Small intestine (tissue), 7 donors: Measurements from ENCODE around the gene TCF4. TPM values are rescaled to one million over a fixed set of nuclear protein-coding genes. Genes with fewer than 3 reads are reported as not detected.

Source experiments
- DNase-seq, 2 donors: peaks; one replicate each; pipeline versions ENCODE4 v3.0.0 to v3.0.0-alpha.2; 2013
- FAIRE-seq: peaks from 2 replicates; lab custom pipeline; 2012; peaks lifted over from hg19 to GRCh38; lab: Jason Lieb, UNC
- H3K27ac ChIP-seq, 3 donors: one replicate each; pipeline ENCODE4 v1.5.1; 2013; ENCODE audit warnings: low read length in 2 of 3, mild to moderate bottlenecking in 2 of 3, control low read depth in 1 of 3, inconsistent platforms in 1 of 3, low read depth in 1 of 3, moderate library complexity in 1 of 3
- H3K27me3 ChIP-seq, 3 donors: one replicate each; pipeline ENCODE4 v1.6.1; 2013; ENCODE audit warnings: low read length in 3 of 3, inconsistent platforms in 1 of 3; ENCODE audit not compliant: control insufficient read depth in 3 of 3, insufficient read depth in 3 of 3
- H3K36me3 ChIP-seq, 3 donors: one replicate each; pipeline ENCODE4 v1.6.1; 2013; ENCODE audit warnings: low read length in 3 of 3, inconsistent platforms in 1 of 3, low read depth in 1 of 3, mild to moderate bottlenecking in 1 of 3, moderate library complexity in 1 of 3; ENCODE audit not compliant: control insufficient read depth in 3 of 3, insufficient read depth in 2 of 3
- H3K4me1 ChIP-seq, 3 donors: one replicate each; pipeline ENCODE4 v1.6.1; 2013; ENCODE audit warnings: low read length in 2 of 3, inconsistent platforms in 1 of 3, low read depth in 1 of 3, mild to moderate bottlenecking in 1 of 3, moderate library complexity in 1 of 3; ENCODE audit not compliant: control insufficient read depth in 3 of 3, insufficient read depth in 2 of 3
- H3K4me3 ChIP-seq, 3 donors: one replicate each; pipeline ENCODE4 v1.5.1; 2013; ENCODE audit warnings: low read length in 3 of 3, control low read depth in 1 of 3, inconsistent platforms in 1 of 3, low read depth in 1 of 3, mild to moderate bottlenecking in 1 of 3, moderate library complexity in 1 of 3
- H3K9me3 ChIP-seq, 2 donors: one replicate each; pipeline ENCODE4 v1.6.1; 2013; ENCODE audit warnings: low read depth in 1 of 2, low read length in 1 of 2; ENCODE audit not compliant: control insufficient read depth in 2 of 2, insufficient read depth in 1 of 2
- WGBS, 3 donors: extraction: QIAGEN DNeasy Blood & Tissue Kit; methylation state at CpG; one replicate each; pipeline ENCODE4 v1.1.7; 2013; 5-methylcytosine and 5-hydroxymethylcytosine counted together
- polyA plus RNA-seq, 4 donors: library from polyadenylated mRNA; stranded (reverse) in 3 of 4; unstranded in 1 of 4; fragments of 200-250 nt in 3 of 4; fragments of 120-200 nt in 1 of 4; gene quantifications; one replicate each; pipeline versions ENCODE4 v1.2.1 to v1.2.3, GENCODE V29; 2013
- donor health status: healthy with polysubstance abuse.
- donor health status: control.
- donor health status: control.
- donor health status: Bipolar disorder and iron deficiency.
- donor health status: healthy.

Gene TCF4
- polyA plus RNA-seq, 4 donors = 0.67 to 23.7 (median 11.5) TPM

DNA sequence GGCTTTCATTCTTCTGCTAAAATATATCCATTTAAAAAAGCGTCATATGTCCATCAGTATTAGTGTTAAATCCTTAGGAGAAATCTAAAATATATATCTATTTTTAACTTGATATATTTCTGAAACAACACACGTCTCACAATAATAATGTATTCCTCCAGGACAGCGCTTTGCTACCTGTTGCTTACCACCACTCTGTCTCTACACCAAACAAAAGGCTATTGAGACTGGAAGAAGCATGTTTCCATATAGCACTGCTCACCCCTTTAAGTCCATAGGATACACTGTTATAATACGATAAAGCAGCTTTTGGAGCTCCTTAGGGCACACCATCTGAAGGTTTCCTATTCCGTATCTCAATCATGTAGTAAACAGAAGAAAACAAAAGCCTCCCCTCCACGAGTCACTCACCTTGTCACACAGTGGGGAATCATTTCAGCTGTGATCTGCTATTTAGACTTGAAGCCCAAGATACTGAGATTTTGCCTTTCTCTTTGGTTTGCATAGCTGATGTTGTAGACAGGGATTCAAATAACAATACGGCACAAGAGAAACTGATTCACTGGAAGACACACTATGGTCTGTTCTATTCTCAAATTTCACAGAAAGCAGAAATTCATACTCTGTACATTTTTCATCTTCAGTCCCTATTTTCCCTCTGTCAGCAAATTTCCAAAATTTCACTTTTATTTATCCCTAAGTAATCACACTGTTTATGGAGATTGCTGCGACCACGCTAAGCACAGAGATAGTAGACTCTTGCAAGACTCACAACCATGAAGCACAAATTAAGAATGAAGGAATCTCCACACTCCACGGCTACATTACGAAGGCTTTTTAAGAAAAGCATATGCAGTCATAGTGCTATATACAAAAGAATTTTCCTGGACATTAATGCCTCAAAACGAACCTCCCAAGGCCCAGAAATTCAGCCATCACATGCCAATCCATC lies 187.1 kb downstream of the TCF4 start:
- WGBS, 3 donors = 55 to 80% (median 71%) methylated on average over 12 of the region's 12 CpGs
- no peak for FAIRE-seq

DNA sequence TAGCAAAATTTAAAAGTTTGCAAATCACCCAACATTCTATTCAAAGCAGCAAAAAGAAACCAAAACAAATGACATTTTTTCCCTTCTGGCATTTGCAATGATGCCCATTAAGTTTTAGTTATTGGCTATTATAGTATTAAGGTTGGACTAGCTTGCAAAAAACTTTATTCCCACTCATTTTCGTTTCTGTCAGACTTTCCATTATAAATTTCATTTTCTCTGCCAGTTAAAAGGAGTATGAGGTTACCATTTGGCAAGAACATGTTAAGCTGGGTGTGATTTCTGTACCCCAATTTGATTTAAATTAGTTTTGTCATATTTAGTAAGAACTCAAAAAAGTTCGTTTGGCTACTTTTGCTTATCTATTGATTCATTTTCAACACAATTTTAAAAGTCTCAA lies 187.9 kb downstream of the TCF4 start:
- H3K4me1 ChIP-seq = peaks cover 0 to 6% (median 5%) of the 10 kb centered on the region in 3 donors
- no peaks in the 10 kb centered on the region for H3K27me3 ChIP-seq
- no peak overlapping the region for H3K27ac ChIP-seq
- FAIRE-seq (no peak), DNase-seq (no peak)
- H3K36me3 ChIP-seq = no peaks in the 10 kb centered on the region
- H3K9me3 ChIP-seq = no peaks in the 10 kb centered on the region
- no peak overlapping the region for H3K4me3 ChIP-seq
- 47 to 58% (median 50%) methylated on average over 2 of the region's 2 CpGs for WGBS, 3 donors

More for the DNA sequence above, 187.1 kb downstream of the TCF4 start:
- peaks cover 0 to 6% (median 5%) of the 10 kb centered on the region in 3 donors for H3K4me1 ChIP-seq
- no peaks in the 10 kb centered on the region for H3K36me3 ChIP-seq
- H3K9me3 ChIP-seq = no peaks in the 10 kb centered on the region
- DNase-seq = no peak
- H3K27ac ChIP-seq = peak overlapping the region in 2 of 3 donors; percentile 74 to 85
- no peaks in the 10 kb centered on the region for H3K27me3 ChIP-seq
- peak overlapping the region in 1 of 3 donors; percentile 11 for H3K4me3 ChIP-seq

DNA sequence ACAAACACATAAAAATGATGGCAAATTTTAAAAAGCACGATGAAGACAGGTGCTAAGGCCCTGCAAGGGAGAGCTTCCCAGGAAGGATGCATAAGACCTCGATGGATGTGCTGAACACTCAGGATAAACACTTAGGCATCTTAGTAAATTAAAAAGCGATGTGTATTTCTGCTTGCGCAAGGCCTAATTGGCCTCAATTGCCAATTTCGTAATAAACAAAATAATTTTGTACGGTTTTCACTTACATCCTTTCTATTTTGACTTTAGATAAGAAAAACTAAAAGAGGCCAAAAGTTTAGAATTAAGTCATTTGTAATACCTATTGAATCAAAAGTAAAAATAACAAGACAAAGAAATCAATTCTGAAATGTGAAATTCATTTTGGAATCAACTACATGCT lies 189.1 kb downstream of the TCF4 start:
- Histone ChIP-seq H3K36me3 (no peaks in the 10 kb centered on the region), H3K9me3 (no peaks in the 10 kb centered on the region), H3K4me3 (no peak overlapping the region), H3K27me3 (no peaks in the 10 kb centered on the region), H3K4me1 (peaks cover 0 to 6% (median 5%) of the 10 kb centered on the region in 3 donors), H3K27ac (no peak overlapping the region)
- FAIRE-seq (no peak), DNase-seq (no peak)
- 76 to 86% (median 80%) methylated on average over 6 of the region's 6 CpGs for WGBS, 3 donors

DNA sequence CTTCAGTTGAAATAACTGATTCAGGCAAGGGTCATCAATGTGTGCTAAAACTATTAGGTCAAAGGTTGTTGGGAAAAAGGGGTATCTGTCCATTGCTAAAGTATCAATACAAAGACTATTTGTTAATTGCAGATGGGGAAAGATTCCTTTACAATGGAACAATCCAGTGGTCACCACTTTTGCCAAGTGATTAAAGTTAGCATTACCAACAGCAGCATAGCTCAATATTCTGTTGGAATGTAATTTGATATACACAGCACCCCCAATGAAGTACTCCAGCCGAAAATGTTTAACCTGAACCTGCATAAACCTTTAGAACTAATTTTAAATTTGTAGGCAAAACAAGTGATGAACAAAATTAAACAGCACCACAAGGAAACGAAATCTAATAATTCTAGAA lies 191.0 kb downstream of the TCF4 start:
- peaks cover 0 to 4% (median 0%) of the 10 kb centered on the region in 3 donors for H3K4me1 ChIP-seq
- no peak overlapping the region for H3K27ac ChIP-seq
- H3K9me3 ChIP-seq = no peaks in the 10 kb centered on the region
- DNase-seq (no peak), FAIRE-seq (no peak)
- no peak overlapping the region for H3K4me3 ChIP-seq
- H3K27me3 ChIP-seq = no peaks in the 10 kb centered on the region
- WGBS, 3 donors = 25 to 58% (median 57%) methylated on average over 2 of the region's 2 CpGs
- H3K36me3 ChIP-seq = no peaks in the 10 kb centered on the region

DNA sequence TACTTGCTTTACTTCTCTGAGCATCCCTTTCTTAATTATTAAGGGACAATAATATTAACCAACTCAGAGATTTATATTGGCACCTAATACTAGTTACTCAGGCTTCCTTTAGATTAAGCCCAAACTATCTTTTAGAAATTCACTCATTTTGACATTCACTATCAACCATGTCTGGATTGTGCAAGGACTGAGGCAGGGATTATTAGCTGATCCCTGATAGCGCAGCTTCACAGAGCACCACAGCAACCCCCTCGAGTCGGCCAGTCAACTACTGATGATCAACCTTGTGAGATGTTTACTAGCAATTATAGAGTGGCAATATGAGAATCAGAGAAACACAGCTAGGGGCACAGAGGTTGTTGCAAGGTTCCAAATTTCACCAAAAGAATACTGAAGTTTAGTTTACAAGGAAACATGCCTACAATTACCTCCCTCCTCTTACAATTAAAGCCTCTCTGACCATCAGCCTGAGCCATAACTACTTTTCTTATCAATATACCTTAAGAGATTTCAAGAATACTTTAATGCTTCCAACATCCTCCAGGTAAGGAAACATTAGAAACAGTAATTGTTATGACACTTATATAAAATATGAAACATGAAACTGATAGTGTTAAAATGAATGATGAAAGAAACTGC lies 191.6 kb downstream of the TCF4 start:
- no peaks in the 10 kb centered on the region for H3K36me3 ChIP-seq
- no peak overlapping the region for H3K4me3 ChIP-seq
- 70 to 81% (median 80%) methylated on average over 3 of the region's 3 CpGs for WGBS, 3 donors
- FAIRE-seq = no peak
- H3K27me3 ChIP-seq = no peaks in the 10 kb centered on the region
- H3K9me3 ChIP-seq = no peaks in the 10 kb centered on the region
- no peak for DNase-seq
- no peak overlapping the region for H3K27ac ChIP-seq
- H3K4me1 ChIP-seq = peaks cover 0 to 3% (median 0%) of the 10 kb centered on the region in 3 donors

DNA sequence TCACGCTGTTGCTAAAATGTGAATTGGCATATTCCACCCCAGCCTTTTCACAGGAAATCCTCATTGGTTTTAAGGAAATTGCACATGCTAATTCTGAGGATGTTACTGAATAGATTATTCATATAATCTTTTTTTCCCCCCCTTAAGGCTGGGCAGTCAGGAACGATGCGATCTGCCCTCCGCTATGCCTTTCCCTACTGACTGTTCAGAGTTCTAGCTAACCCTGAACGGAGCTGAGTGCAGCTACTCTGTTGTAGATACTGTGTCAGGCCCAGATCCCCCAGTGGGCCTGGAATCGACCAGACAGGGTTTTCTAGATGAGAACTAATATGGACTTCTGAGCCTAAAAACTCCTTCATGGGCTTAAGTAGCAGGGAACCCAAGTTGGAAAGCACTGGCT lies 192.2 kb downstream of the TCF4 start:
- FAIRE-seq = no peak
- WGBS, 3 donors = 81 to 83% (median 81%) methylated on average over 6 of the region's 6 CpGs
- H3K36me3 ChIP-seq = no peaks in the 10 kb centered on the region
- DNase-seq = no peak
- H3K4me1 ChIP-seq = peaks cover 0 to 3% (median 0%) of the 10 kb centered on the region in 3 donors
- no peak overlapping the region for H3K27ac ChIP-seq
- no peaks in the 10 kb centered on the region for H3K27me3 ChIP-seq
- H3K4me3 ChIP-seq = no peak overlapping the region
- no peaks in the 10 kb centered on the region for H3K9me3 ChIP-seq

DNA sequence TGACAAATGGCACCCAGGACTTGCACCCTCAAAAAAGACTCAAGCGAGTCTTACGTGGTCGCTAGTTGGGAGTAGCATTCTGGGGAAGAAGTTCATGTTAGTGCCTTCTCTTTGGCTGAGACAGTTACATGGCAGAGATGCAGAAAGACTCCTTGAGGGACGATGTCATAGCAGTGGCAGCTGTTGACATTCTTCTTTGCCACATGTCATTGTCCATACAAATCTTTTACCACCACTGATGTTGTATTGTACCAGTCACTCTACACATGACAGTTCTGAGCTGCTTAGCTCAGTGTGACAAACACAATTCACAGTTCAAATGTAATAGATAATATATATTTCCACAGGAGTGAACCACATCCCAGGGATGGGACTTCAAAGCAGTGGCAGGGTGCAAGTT lies 197.1 kb downstream of the TCF4 start:
- Histone ChIP-seq H3K9me3 (no peaks in the 10 kb centered on the region), H3K27me3 (no peaks in the 10 kb centered on the region), H3K4me1 (no peaks in the 10 kb centered on the region), H3K4me3 (no peak overlapping the region), H3K36me3 (peaks cover 0 to 3% (median 0%) of the 10 kb centered on the region in 3 donors), H3K27ac (no peak overlapping the region)
- FAIRE-seq = no peak
- 88 to 97% (median 91%) methylated on average over 4 of the region's 4 CpGs for WGBS, 3 donors
- DNase-seq = no peak

DNA sequence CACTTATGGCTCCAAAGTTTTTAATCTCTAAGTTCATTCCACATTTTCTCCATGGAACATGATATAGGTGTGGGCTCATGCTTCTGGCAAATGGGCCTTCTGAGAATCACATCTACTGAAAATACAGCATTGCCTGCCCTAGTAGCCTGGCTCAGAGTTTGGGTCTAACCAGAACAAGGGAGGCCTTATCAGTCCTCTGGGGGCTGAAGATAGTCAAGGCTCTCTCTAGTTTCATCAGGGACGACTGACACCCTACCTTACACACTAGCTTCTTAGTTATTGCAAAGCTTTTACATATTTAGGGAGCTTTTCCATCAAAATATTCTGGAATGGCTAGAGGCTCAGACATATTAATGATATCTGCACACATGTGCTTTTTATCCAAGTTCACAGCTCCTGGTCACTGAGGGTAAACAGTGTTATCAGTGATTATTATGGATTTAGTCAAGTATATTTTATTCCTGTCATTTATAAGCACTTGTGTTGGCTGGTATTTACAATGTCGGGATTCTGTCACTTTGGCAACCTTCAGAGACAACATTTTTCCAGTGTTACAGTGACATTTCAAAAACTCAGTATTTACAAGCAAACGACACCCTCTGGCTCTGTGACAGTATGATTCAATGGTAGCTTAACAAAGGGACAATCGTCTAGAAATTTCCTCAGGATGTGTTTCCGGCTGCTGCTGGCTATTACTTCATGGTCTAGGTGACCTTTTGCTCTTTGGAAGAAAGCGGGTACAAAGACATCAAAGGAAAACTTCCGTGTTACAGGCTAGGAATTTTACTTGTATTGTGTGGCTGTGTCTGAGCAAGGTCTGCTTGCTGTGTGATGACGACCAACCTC lies 200.6 kb downstream of the TCF4 start:
- no peaks in the 10 kb centered on the region for H3K27me3 ChIP-seq
- H3K4me3 ChIP-seq = no peak overlapping the region
- 24 to 54% (median 32%) methylated on average over 8 of the region's 8 CpGs for WGBS, 3 donors
- H3K36me3 ChIP-seq = peaks cover 0 to 3% (median 0%) of the 10 kb centered on the region in 3 donors
- FAIRE-seq = no peak
- peaks cover 0 to 7% of the 10 kb centered on the region in 2 donors for H3K9me3 ChIP-seq
- DNase-seq = no peak
- H3K27ac ChIP-seq = peak overlapping the region in 2 of 3 donors; percentile 4 to 41
- no peaks in the 10 kb centered on the region for H3K4me1 ChIP-seq
